ENCODE data around the gene C9.
"Not testable (repeated sequence)": the region's sequence is repeated elsewhere in the genome, so short reads cannot be mapped to it uniquely, and the experiment has no call there.

Gene C9

GRCh38 chr5:39282561-39282960, 81.7 kb downstream of the C9 start:
- no peak overlapping the region for H3K4me3 ChIP-seq (ENCODE audit: low read depth in 1 of 2, low read length in 2 of 2)
- H3K27ac ChIP-seq (ENCODE audit: low read length): no peak overlapping the region
- H3K4me1 ChIP-seq (ENCODE audit: control insufficient read depth in 1 of 2, insufficient read depth in 2 of 2, low read length in 2 of 2): no peaks in the 10 kb centered on the region
- H3K27me3 ChIP-seq (ENCODE audit: low read depth, low read length): no peaks in the 10 kb centered on the region
- no peaks in the 10 kb centered on the region for H3K9me3 ChIP-seq (ENCODE audit: control insufficient read depth in 1 of 2, low read length in 2 of 2)
- no peaks in the 10 kb centered on the region for H3K36me3 ChIP-seq (ENCODE audit: control insufficient read depth in 1 of 2, insufficient read depth in 2 of 2, low read length in 2 of 2)

DNA sequence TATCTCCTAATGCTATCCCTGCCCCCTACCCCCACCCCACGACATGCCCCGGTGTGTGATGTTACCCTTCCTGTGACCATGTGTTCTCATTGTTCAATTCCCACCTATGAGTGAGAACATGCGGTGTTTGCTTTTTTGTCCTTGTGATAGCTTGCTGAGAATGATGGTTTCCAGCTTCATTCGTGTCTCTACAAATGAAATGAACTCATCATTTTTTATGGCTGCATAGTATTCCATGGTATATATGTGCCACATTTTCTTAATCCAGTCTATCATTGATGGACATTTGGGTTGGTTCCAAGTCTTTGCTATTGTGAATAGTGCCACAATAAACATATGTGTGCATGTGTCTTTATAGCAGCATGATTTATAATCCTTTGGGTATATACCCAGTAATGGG, 88.4 kb downstream of the C9 start:
- not testable (repeated sequence) for H3K27me3 ChIP-seq (ENCODE audit: low read depth, low read length); H3K27ac ChIP-seq (ENCODE audit: low read length); H3K4me3 ChIP-seq (ENCODE audit: low read depth in 1 of 2, low read length in 2 of 2); H3K4me1 ChIP-seq (ENCODE audit: control insufficient read depth in 1 of 2, insufficient read depth in 2 of 2, low read length in 2 of 2); H3K36me3 ChIP-seq (ENCODE audit: control insufficient read depth in 1 of 2, insufficient read depth in 2 of 2, low read length in 2 of 2); H3K9me3 ChIP-seq (ENCODE audit: control insufficient read depth in 1 of 2, low read length in 2 of 2)

- Histone ChIP-seq H3K9me3 (ENCODE audit: control insufficient read depth in 1 of 2, low read length in 2 of 2) (no peaks in the 10 kb centered on the region), H3K27ac (ENCODE audit: low read length) (peak overlapping the region; percentile 50), H3K36me3 (ENCODE audit: control insufficient read depth in 1 of 2, insufficient read depth in 2 of 2, low read length in 2 of 2) (no peaks in the 10 kb centered on the region), H3K4me1 (ENCODE audit: control insufficient read depth in 1 of 2, insufficient read depth in 2 of 2, low read length in 2 of 2) (peaks cover 0 to 5% of the 10 kb centered on the region in 2 donors), H3K27me3 (ENCODE audit: low read depth, low read length) (no peaks in the 10 kb centered on the region), H3K4me3 (ENCODE audit: low read depth in 1 of 2, low read length in 2 of 2) (peak overlapping the region; percentile 19 to 26)
Observed at GRCh38 chr5:39274398-39275085, 89.8 kb downstream of the C9 start.

DNA sequence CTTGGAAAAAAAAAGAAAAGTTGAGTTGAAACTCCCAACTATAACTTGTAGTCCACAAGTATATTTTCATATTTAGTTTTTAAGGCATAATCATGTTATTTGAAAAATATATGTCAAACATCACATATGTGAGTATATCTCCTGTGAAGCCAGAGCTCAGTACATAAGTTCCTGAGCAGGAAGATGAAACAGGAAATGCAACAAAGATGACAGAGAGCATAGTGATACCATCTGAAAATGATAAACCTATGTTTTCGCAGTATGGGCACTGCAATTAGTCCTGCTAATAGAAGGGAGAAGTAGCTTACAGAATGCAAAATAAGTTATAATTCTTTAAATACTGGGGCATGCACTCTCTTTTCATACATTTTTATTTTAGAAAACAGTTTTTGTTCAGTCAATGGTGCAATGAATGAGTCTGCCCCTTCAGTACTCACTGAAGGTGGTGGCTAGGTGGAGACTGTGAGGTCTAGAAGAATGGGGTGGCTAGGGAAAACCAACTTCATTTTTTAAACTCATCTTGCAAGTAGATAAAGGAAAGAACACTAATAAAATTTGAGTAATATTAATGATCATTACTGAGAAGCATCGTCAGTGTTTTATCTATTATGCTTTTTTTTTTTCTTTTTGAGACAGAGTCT, 90.9 kb downstream of the C9 start:
- Histone ChIP-seq H3K4me3 (ENCODE audit: low read depth in 1 of 2, low read length in 2 of 2) (no peak overlapping the region), H3K4me1 (ENCODE audit: control insufficient read depth in 1 of 2, insufficient read depth in 2 of 2, low read length in 2 of 2) (peaks cover 0 to 5% of the 10 kb centered on the region in 2 donors), H3K9me3 (ENCODE audit: control insufficient read depth in 1 of 2, low read length in 2 of 2) (no peaks in the 10 kb centered on the region), H3K36me3 (ENCODE audit: control insufficient read depth in 1 of 2, insufficient read depth in 2 of 2, low read length in 2 of 2) (no peaks in the 10 kb centered on the region), H3K27me3 (ENCODE audit: low read depth, low read length) (no peaks in the 10 kb centered on the region), H3K27ac (ENCODE audit: low read length) (no peak overlapping the region)

GRCh38 chr5:39272869-39273231, 91.4 kb downstream of the C9 start:
- H3K36me3 ChIP-seq (ENCODE audit: control insufficient read depth in 1 of 2, insufficient read depth in 2 of 2, low read length in 2 of 2); H3K27ac ChIP-seq (ENCODE audit: low read length); H3K27me3 ChIP-seq (ENCODE audit: low read depth, low read length); H3K4me1 ChIP-seq (ENCODE audit: control insufficient read depth in 1 of 2, insufficient read depth in 2 of 2, low read length in 2 of 2); H3K4me3 ChIP-seq (ENCODE audit: low read depth in 1 of 2, low read length in 2 of 2); H3K9me3 ChIP-seq (ENCODE audit: control insufficient read depth in 1 of 2, low read length in 2 of 2): not testable (repeated sequence)

- Histone ChIP-seq H3K4me1 (ENCODE audit: control insufficient read depth in 1 of 2, insufficient read depth in 2 of 2, low read length in 2 of 2) (peaks cover 0 to 5% of the 10 kb centered on the region in 2 donors), H3K27me3 (ENCODE audit: low read depth, low read length) (no peaks in the 10 kb centered on the region), H3K4me3 (ENCODE audit: low read depth in 1 of 2, low read length in 2 of 2) (no peak overlapping the region), H3K36me3 (ENCODE audit: control insufficient read depth in 1 of 2, insufficient read depth in 2 of 2, low read length in 2 of 2) (no peaks in the 10 kb centered on the region), H3K9me3 (ENCODE audit: control insufficient read depth in 1 of 2, low read length in 2 of 2) (no peaks in the 10 kb centered on the region), H3K27ac (ENCODE audit: low read length) (no peak overlapping the region)
Observed at GRCh38 chr5:39270225-39270848, 94.0 kb downstream of the C9 start.

GRCh38 chr5:39267186-39267585, 97.1 kb downstream of the C9 start:
- Histone ChIP-seq H3K4me3 (ENCODE audit: low read depth in 1 of 2, low read length in 2 of 2) (no peak overlapping the region), H3K36me3 (ENCODE audit: control insufficient read depth in 1 of 2, insufficient read depth in 2 of 2, low read length in 2 of 2) (no peaks in the 10 kb centered on the region), H3K27ac (ENCODE audit: low read length) (no peak overlapping the region), H3K9me3 (ENCODE audit: control insufficient read depth in 1 of 2, low read length in 2 of 2) (no peaks in the 10 kb centered on the region), H3K4me1 (ENCODE audit: control insufficient read depth in 1 of 2, insufficient read depth in 2 of 2, low read length in 2 of 2) (no peaks in the 10 kb centered on the region), H3K27me3 (ENCODE audit: low read depth, low read length) (no peaks in the 10 kb centered on the region)

- H3K4me1 ChIP-seq (ENCODE audit: control insufficient read depth in 1 of 2, insufficient read depth in 2 of 2, low read length in 2 of 2): no peaks in the 10 kb centered on the region
- no peak overlapping the region for H3K27ac ChIP-seq (ENCODE audit: low read length)
- no peaks in the 10 kb centered on the region for H3K36me3 ChIP-seq (ENCODE audit: control insufficient read depth in 1 of 2, insufficient read depth in 2 of 2, low read length in 2 of 2)
- H3K9me3 ChIP-seq (ENCODE audit: control insufficient read depth in 1 of 2, low read length in 2 of 2): no peaks in the 10 kb centered on the region
- no peak overlapping the region for H3K4me3 ChIP-seq (ENCODE audit: low read depth in 1 of 2, low read length in 2 of 2)
- H3K27me3 ChIP-seq (ENCODE audit: low read depth, low read length): no peaks in the 10 kb centered on the region
Observed at GRCh38 chr5:39266442-39266841, 97.9 kb downstream of the C9 start.

DNA sequence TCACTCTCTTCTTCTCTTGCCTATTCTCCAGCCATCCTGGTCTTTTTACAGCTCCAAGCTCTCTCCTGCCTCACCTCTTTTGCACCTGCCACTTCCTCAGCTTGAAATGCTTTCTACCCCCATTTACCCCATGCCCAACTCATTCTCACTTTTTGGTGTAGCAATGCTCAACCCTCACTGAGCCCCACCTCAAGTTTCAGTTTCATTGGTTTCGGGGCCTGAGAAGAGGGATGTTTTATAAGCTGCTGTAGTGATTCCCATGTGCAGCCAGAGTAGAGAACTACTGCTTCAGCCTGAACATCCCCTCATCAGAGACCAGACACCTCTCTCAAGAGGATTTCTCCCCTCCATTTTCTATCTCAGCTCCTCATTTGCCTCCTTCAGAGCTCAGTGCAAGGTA, 99.8 kb downstream of the C9 start:
- Histone ChIP-seq H3K4me1 (ENCODE audit: control insufficient read depth in 1 of 2, insufficient read depth in 2 of 2, low read length in 2 of 2) (no peaks in the 10 kb centered on the region), H3K27me3 (ENCODE audit: low read depth, low read length) (no peaks in the 10 kb centered on the region), H3K4me3 (ENCODE audit: low read depth in 1 of 2, low read length in 2 of 2) (no peak overlapping the region), H3K9me3 (ENCODE audit: control insufficient read depth in 1 of 2, low read length in 2 of 2) (no peaks in the 10 kb centered on the region), H3K36me3 (ENCODE audit: control insufficient read depth in 1 of 2, insufficient read depth in 2 of 2, low read length in 2 of 2) (no peaks in the 10 kb centered on the region), H3K27ac (ENCODE audit: low read length) (no peak overlapping the region)

DNA sequence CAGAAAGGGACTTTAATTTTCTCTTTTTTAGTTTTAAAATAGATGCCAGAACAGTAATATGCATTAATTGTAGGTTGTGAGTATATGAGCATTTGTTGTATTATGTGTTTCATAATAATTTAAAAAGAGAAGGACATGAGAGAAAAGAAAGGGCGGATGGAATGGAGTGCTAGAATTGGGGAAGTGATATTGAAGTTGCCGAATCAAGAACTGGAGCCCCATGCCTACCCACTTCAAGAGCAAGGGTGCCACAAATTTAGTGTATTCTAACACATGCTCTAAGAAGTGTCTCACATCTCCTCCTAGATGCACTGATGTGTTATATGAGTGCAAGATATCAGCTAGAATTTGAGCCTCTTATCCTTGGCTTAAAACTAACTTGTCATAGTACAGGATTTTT, 101.3 kb downstream of the C9 start:
- H3K36me3 ChIP-seq (ENCODE audit: control insufficient read depth in 1 of 2, insufficient read depth in 2 of 2, low read length in 2 of 2): no peaks in the 10 kb centered on the region
- H3K27ac ChIP-seq (ENCODE audit: low read length): no peak overlapping the region
- H3K9me3 ChIP-seq (ENCODE audit: control insufficient read depth in 1 of 2, low read length in 2 of 2): no peaks in the 10 kb centered on the region
- no peaks in the 10 kb centered on the region for H3K4me1 ChIP-seq (ENCODE audit: control insufficient read depth in 1 of 2, insufficient read depth in 2 of 2, low read length in 2 of 2)
- H3K4me3 ChIP-seq (ENCODE audit: low read depth in 1 of 2, low read length in 2 of 2): no peak overlapping the region
- H3K27me3 ChIP-seq (ENCODE audit: low read depth, low read length): no peaks in the 10 kb centered on the region

GRCh38 chr5:39260095-39260494, 104.2 kb downstream of the C9 start:
- Histone ChIP-seq H3K27ac (ENCODE audit: low read length) (no peak overlapping the region), H3K4me1 (ENCODE audit: control insufficient read depth in 1 of 2, insufficient read depth in 2 of 2, low read length in 2 of 2) (no peaks in the 10 kb centered on the region), H3K4me3 (ENCODE audit: low read depth in 1 of 2, low read length in 2 of 2) (no peak overlapping the region), H3K36me3 (ENCODE audit: control insufficient read depth in 1 of 2, insufficient read depth in 2 of 2, low read length in 2 of 2) (no peaks in the 10 kb centered on the region), H3K9me3 (ENCODE audit: control insufficient read depth in 1 of 2, low read length in 2 of 2) (no peaks in the 10 kb centered on the region), H3K27me3 (ENCODE audit: low read depth, low read length) (no peaks in the 10 kb centered on the region)
